SK-N-SH (cell line): ENCODE results near the gene ZNF547. TPM values are rescaled to one million over a fixed set of nuclear protein-coding genes. Genes with fewer than 3 reads are reported as not detected.
A peak's percentile ranks its signal among the peaks of the same experiment; 100 is the strongest.

Experiments used
- CTCF ChIA-PET: fragments of 300-600, 350-600 bp; formaldehyde crosslinking; extraction: SDS; loops from one replicate; lab custom pipeline; 2021; lab: Yijun Ruan, JAX
- POLR2A ChIA-PET: fragments of 350-600 bp; sonication (Branson Sonifier 250); formaldehyde crosslinking; extraction: SDS; loops from one replicate; lab custom pipeline; 2020; ENCODE audit warnings: antibody characterized with exemption, inconsistent platforms; lab: Yijun Ruan, JAX
- DNase-seq: peaks from one replicate; pipeline ENCODE4 v3.0.0; 2012
- H2AFZ ChIP-seq: fragments of 200-600 bp; sonication (generic); 2 replicates; pipeline ENCODE4 v1.8.1; 2016; ENCODE audit warnings: antibody characterized with exemption, mild to moderate bottlenecking, low read depth
- H3F3A ChIP-seq: fragments of 200-600 bp; sonication (generic); replicated peaks from 2 replicates; pipeline ENCODE3; 2016; ENCODE audit warnings: antibody characterized with exemption, mild to moderate bottlenecking; ENCODE audit not compliant: insufficient read depth
- H3K27ac ChIP-seq, 2 experiments: fragments of 200-500 bp in 1 of 2; fragments of 200-600 bp in 1 of 2; sonication (Bioruptor generic) in 1 of 2; sonication (generic), shearing (Covaris generic) in 1 of 2; 2 replicates each; pipeline versions ENCODE4 v1.5.1 to v1.6.1; 2014 to 2016; ENCODE audit warnings: low read depth in 2 of 2, inconsistent platforms in 1 of 2, low read length in 1 of 2, mild to moderate bottlenecking in 1 of 2, mixed read lengths in 1 of 2
- H3K27me3 ChIP-seq: fragments of 200-600 bp; sonication (generic), shearing (Covaris generic); 2 replicates; pipeline ENCODE4 v1.6.1; 2016; ENCODE audit warnings: mixed run types; ENCODE audit not compliant: insufficient read depth
- H3K36me3 ChIP-seq, 2 experiments: fragments of 200-500 bp in 1 of 2; fragments of 200-600 bp in 1 of 2; sonication (Bioruptor generic) in 1 of 2; sonication (generic) in 1 of 2; replicated peaks in 1 of 2; 2 replicates each; pipeline versions ENCODE3 to v1.5.1; 2014 to 2016; ENCODE audit warnings: low read length in 1 of 2, mild to moderate bottlenecking in 1 of 2; ENCODE audit not compliant: insufficient read depth in 2 of 2, control insufficient read depth in 1 of 2
- H3K4me1 ChIP-seq, 2 experiments: fragments of 200-500 bp in 1 of 2; fragments of 200-600 bp in 1 of 2; sonication (Bioruptor generic) in 1 of 2; sonication (generic), shearing (Covaris generic) in 1 of 2; 2 replicates each; pipeline versions ENCODE4 v1.5.1 to v1.6.1; 2014 to 2016; ENCODE audit warnings: low read depth in 1 of 2, low read length in 1 of 2, mixed run types in 1 of 2; ENCODE audit not compliant: insufficient read depth in 2 of 2, control insufficient read depth in 1 of 2
- H3K4me2 ChIP-seq: fragments of 200-600 bp; sonication (generic), shearing (Covaris generic); 2 replicates; pipeline ENCODE4 v1.6.1; 2017; ENCODE audit warnings: mixed run types
- H3K4me3 ChIP-seq, 2 experiments: fragments of 200-500 bp in 1 of 2; fragments of 200-600 bp in 1 of 2; sonication (Bioruptor generic) in 1 of 2; sonication (generic), shearing (Covaris generic) in 1 of 2; 2 replicates each; pipeline versions ENCODE4 v1.5.1 to v1.8.1; 2014 to 2016; ENCODE audit warnings: low read depth in 2 of 2, inconsistent platforms in 1 of 2, low read length in 1 of 2, mild to moderate bottlenecking in 1 of 2, mixed read lengths in 1 of 2, moderate library complexity in 1 of 2
- H3K79me2 ChIP-seq: fragments of 200-600 bp; sonication (generic); 2 replicates; pipeline ENCODE4 v1.8.1; 2017; ENCODE audit warnings: mild to moderate bottlenecking; ENCODE audit not compliant: insufficient read depth
- H3K9ac ChIP-seq: fragments of 200-600 bp; sonication (generic); 2 replicates; pipeline ENCODE4 v1.6.1; 2017; ENCODE audit warnings: mixed run types
- H3K9me2 ChIP-seq: fragments of 200-600 bp; sonication (generic); 2 replicates; pipeline ENCODE4 v1.6.1; 2017; ENCODE audit warnings: mixed run types
- H3K9me3 ChIP-seq: fragments of 200-600 bp; sonication (generic); 2 replicates; pipeline ENCODE4 v1.6.1; 2017; ENCODE audit warnings: mixed run types, mild to moderate bottlenecking, moderate library complexity
- H4K20me1 ChIP-seq: fragments of 200-600 bp; sonication (generic); 2 replicates; pipeline ENCODE4 v1.6.1; 2017; ENCODE audit warnings: mild to moderate bottlenecking, mixed run types; ENCODE audit not compliant: insufficient read depth
- CTCF ChIP-seq: fragments of 200-600 bp; sonication (generic); IDR thresholded peaks from 2 replicates; pipeline ENCODE4 v1.6.1; 2017; ENCODE audit warnings: antibody characterized with exemption, mild to moderate bottlenecking, moderate library complexity
- EP300 ChIP-seq, 2 experiments: IDR thresholded peaks; 2 replicates each; pipeline versions ENCODE4 v1.4.0 to v1.6.1; 2012; ENCODE audit warnings: borderline replicate concordance in 1 of 2, low read depth in 1 of 2, low read length in 1 of 2
- EZH2phosphoT487 ChIP-seq: fragments of 200-600 bp; sonication (generic); IDR thresholded peaks from 2 replicates; pipeline ENCODE4 v1.6.1; 2017; ENCODE audit warnings: low read depth, mixed run types, mild to moderate bottlenecking, antibody characterized with exemption, moderate library complexity, borderline replicate concordance
- FOSL2 ChIP-seq: IDR thresholded peaks from 2 replicates; pipeline ENCODE4 v1.4.0; 2012; ENCODE audit warnings: low read depth, mild to moderate bottlenecking, moderate library complexity, borderline replicate concordance
- FOXJ3 ChIP-seq: sonication (generic); formaldehyde crosslinking; IDR thresholded peaks from 2 replicates; pipeline ENCODE4 v1.5.1; 2020; ENCODE audit warnings: mild to moderate bottlenecking, missing genetic modification reagents
- FOXM1 ChIP-seq: IDR thresholded peaks from 2 replicates; pipeline ENCODE4 v1.4.0; 2012; ENCODE audit warnings: low read depth, mild to moderate bottlenecking
- IRF3 ChIP-seq: fragments of 150-350 bp; IDR thresholded peaks from 2 replicates; pipeline ENCODE4 v1.6.1; 2016; ENCODE audit warnings: mild to moderate bottlenecking, low read depth, low read length
- MAX ChIP-seq: IDR thresholded peaks from 2 replicates; pipeline ENCODE4 v1.4.0; 2012; ENCODE audit warnings: low read depth
- MXI1 ChIP-seq: IDR thresholded peaks from 2 replicates; pipeline ENCODE4 v1.6.1; 2012; ENCODE audit warnings: mild to moderate bottlenecking, low read depth, low read length, improper control_type of control experiment
- NFIC ChIP-seq: IDR thresholded peaks from 2 replicates; pipeline ENCODE4 v1.4.0; 2012; ENCODE audit warnings: borderline replicate concordance
- NRF1 ChIP-seq: IDR thresholded peaks from 2 replicates; pipeline ENCODE4 v1.6.1; 2012; ENCODE audit warnings: low read depth, mild to moderate bottlenecking, low read length
- RCOR1 ChIP-seq: fragments of 150-350 bp; IDR thresholded peaks from 2 replicates; pipeline ENCODE4 v1.6.1; 2017; ENCODE audit warnings: antibody characterized with exemption, low read length
- REST ChIP-seq: IDR thresholded peaks from 2 replicates; pipeline ENCODE4 v1.6.1; 2012; ENCODE audit warnings: mild to moderate bottlenecking, low read depth, low read length, moderate library complexity
- RXRA ChIP-seq: IDR thresholded peaks from 2 replicates; pipeline ENCODE4 v1.4.0; 2012; ENCODE audit warnings: low read depth, mild to moderate bottlenecking, borderline replicate concordance
- SIN3A ChIP-seq: IDR thresholded peaks from 2 replicates; pipeline ENCODE4 v1.6.1; 2012; ENCODE audit warnings: low read depth, mild to moderate bottlenecking, low read length, moderate library complexity, borderline replicate concordance
- TAF1 ChIP-seq: IDR thresholded peaks from 2 replicates; pipeline ENCODE4 v1.6.1; 2012; ENCODE audit warnings: low read depth, mild to moderate bottlenecking, low read length, moderate library complexity, borderline replicate concordance
- TCF12 ChIP-seq: IDR thresholded peaks from 2 replicates; pipeline ENCODE4 v1.4.0; 2012
- USF1 ChIP-seq: IDR thresholded peaks from 2 replicates; pipeline ENCODE4 v1.4.0; 2012; ENCODE audit warnings: low read depth, borderline replicate concordance
- USF2 ChIP-seq: fragments of 150-350 bp; IDR thresholded peaks from 2 replicates; pipeline ENCODE4 v1.6.1; 2017; ENCODE audit warnings: antibody characterized with exemption, low read length, low read depth, borderline replicate concordance
- YY1 ChIP-seq: IDR thresholded peaks from 2 replicates; pipeline ENCODE4 v1.4.0; 2012; ENCODE audit warnings: low read depth, mild to moderate bottlenecking
- WGBS: methylation state at CpG from one replicate; pipeline ENCODE4 v1.1.6; 2017; ENCODE audit warnings: low lambda C conversion rate; 5-methylcytosine and 5-hydroxymethylcytosine counted together
- polyA plus RNA-seq, 3 experiments: library from polyadenylated mRNA; depleted of rRNA; stranded (reverse); fragments of >200 nt; gene quantifications; 2 replicates each; pipeline ENCODE4 v1.2.3, GENCODE V29; 2012

The ZNF547 gene
- polyA plus RNA-seq, 1 of the 3 experiments (the other 2 are of a cell fraction) = 1.5 TPM

- TF ChIP-seq USF1 (no peak), FOXJ3 (CRISPR knock-in tag) (peak; percentile 62; the same call in 1 of the 2 replicates), SIN3A (peak; percentile 83), NRF1 (peak; percentile 71), FOSL2 (no peak), FOXM1 (no peak), IRF3 (no peak), NFIC (no peak), YY1 (peak; percentile 83), TAF1 (peak; percentile 83), EP300 (IDR thresholded peaks at IDR 0.05; ENCODE audit: borderline replicate concordance in 1 of 2, low read depth in 1 of 2, low read length in 1 of 2) (no peak)
These were observed at the start of gene ZNF547, which contains the start of gene TRAPPC2B (continued) for GRCh38 chr19:57362997-57363687.

- H3K9me2 ChIP-seq = no peaks in the 10 kb centered on the region
- no peak overlapping the region for H3K4me2 ChIP-seq
- CTCF ChIA-PET = no interaction called here
- no peak for TF ChIP-seq RCOR1
- no peak for TF ChIP-seq SIN3A
- no peak for TF ChIP-seq RXRA
- no peak for TF ChIP-seq USF2
- no peak for TF ChIP-seq EZH2phosphoT487
- no peak for TF ChIP-seq MXI1
- no peak for TF ChIP-seq USF1
- no peak for TF ChIP-seq CTCF
- no peak for TF ChIP-seq NFIC
- no peak for TF ChIP-seq REST
- no peak for TF ChIP-seq MAX
- no peak for TF ChIP-seq TCF12
- no peak for TF ChIP-seq NRF1
- no peak for TF ChIP-seq TAF1
- H3K9me3 ChIP-seq = no peaks in the 10 kb centered on the region
- no peak overlapping the region for H3K4me3 ChIP-seq
- no peak overlapping the region for H3K9ac ChIP-seq
- POLR2A ChIA-PET = no interaction called here
- no peak for DNase-seq
- H3K4me1 ChIP-seq = no peaks in the 10 kb centered on the region
- WGBS = 7% methylated on average over 4 of the region's 4 CpGs
- no peaks in the 10 kb centered on the region for H4K20me1 ChIP-seq
- H2AFZ ChIP-seq = no peak overlapping the region
- no peaks in the 10 kb centered on the region for H3F3A ChIP-seq
- no peak overlapping the region for H3K27ac ChIP-seq
- H3K79me2 ChIP-seq = no peaks in the 10 kb centered on the region
- H3K36me3 ChIP-seq = no peaks in the 10 kb centered on the region
- H3K27me3 ChIP-seq = no peaks in the 10 kb centered on the region; the same call in 1 of the 2 replicates
These were observed 49.2 kb upstream of the ZNF547 start for GRCh38 chr19:57314146-57314545.
